A549 (cell line): ENCODE results near the gene LAPTM5. TPM values are rescaled to one million over a fixed set of nuclear protein-coding genes. Genes with fewer than 3 reads are reported as not detected.

ENCODE experiments used
- ATAC-seq, 2 experiments: fragments of 200-7000 bp in 1 of 2; fragments of >200 bp in 1 of 2; cut with Nextera tagmentation in 1 of 2; cut with Tn5 transposase in 1 of 2; 3 replicates each; pipeline versions ENCODE4 v1.8.0 to v1.9.1; 2018 to 2020; ENCODE audit warnings: mild to moderate bottlenecking in 1 of 2, moderate library complexity in 1 of 2
- CTCF ChIA-PET: fragments of 300-600 bp; sonication (Branson Sonifier 250); formaldehyde crosslinking; extraction: SDS; loops from one replicate; lab custom pipeline; 2021; ENCODE audit warnings: antibody characterized with exemption, inconsistent platforms; lab: Yijun Ruan, JAX
- POLR2A ChIA-PET: fragments of 350-600 bp; formaldehyde crosslinking; extraction: SDS; loops from one replicate; lab custom pipeline; 2021; ENCODE audit warnings: antibody characterized with exemption, inconsistent platforms; lab: Yijun Ruan, JAX
- DNase-seq, 2 experiments: peaks; one replicate each; pipeline versions ENCODE4 v3.0.0 to v3.0.0-alpha.2; 2011 to 2016; ENCODE audit warnings: low read depth in 1 of 2, low spot score in 1 of 2
- FAIRE-seq: peaks from 2 replicates; lab custom pipeline; 2011; peaks lifted over from hg19 to GRCh38; lab: Jason Lieb, UNC
- H3K27ac ChIP-seq, 2 experiments: fragments of >200 bp; sonication (Bioruptor Twin); formaldehyde crosslinking; 3 replicates each; pipeline ENCODE4 v1.5.1; 2016 to 2017
- H3K4me1 ChIP-seq: fragments of >200 bp; sonication (Bioruptor Twin); formaldehyde crosslinking; 3 replicates; pipeline ENCODE4 v1.6.1; 2016
- H3K4me2 ChIP-seq: fragments of >200 bp; sonication (Bioruptor Twin); formaldehyde crosslinking; 3 replicates; pipeline ENCODE4 v1.6.1; 2016
- H3K4me3 ChIP-seq: fragments of >200 bp; sonication (Bioruptor Twin); formaldehyde crosslinking; 3 replicates; pipeline ENCODE4 v1.5.1; 2016
- H3K9me3 ChIP-seq: fragments of >200 bp; sonication (Bioruptor Twin); formaldehyde crosslinking; 3 replicates; pipeline ENCODE4 v1.6.1; 2016
- BHLHE40 ChIP-seq: IDR thresholded peaks from 2 replicates; pipeline ENCODE4 v1.6.1; 2012; ENCODE audit warnings: low read depth, low read length, inconsistent platforms
- CBX8 ChIP-seq: fragments of 200-600 bp; sonication (generic); IDR thresholded peaks from 2 replicates; pipeline ENCODE4 v1.6.1; 2016
- FOSB ChIP-seq: fragments of 250-450 bp; sonication (Bioruptor Pico); IDR thresholded peaks from 2 replicates; pipeline ENCODE4 v1.5.0; 2020; ENCODE audit warnings: mild to moderate bottlenecking, moderate library complexity
- FOXS1 ChIP-seq: fragments of 250-450 bp; sonication (Bioruptor Pico); IDR thresholded peaks from 2 replicates; pipeline ENCODE4 v1.5.0; 2020; ENCODE audit warnings: mild to moderate bottlenecking, moderate library complexity
- HOXB13 ChIP-seq: fragments of 250-450 bp; sonication (Bioruptor Pico); IDR thresholded peaks from 2 replicates; pipeline ENCODE4 v1.5.0; 2020; ENCODE audit warnings: low read depth, mild to moderate bottlenecking, moderate library complexity
- JUNB ChIP-seq: fragments of >200 bp; sonication (Bioruptor Twin); formaldehyde crosslinking; IDR thresholded peaks from 2 replicates; pipeline ENCODE4 v1.6.1; 2016
- KDM5A ChIP-seq: fragments of 200-600 bp; sonication (generic); IDR thresholded peaks from 2 replicates; pipeline ENCODE4 v1.6.1; 2016; ENCODE audit warnings: antibody characterized with exemption, mild to moderate bottlenecking
- MAFK ChIP-seq: fragments of 450-650 bp; IDR thresholded peaks from 2 replicates; pipeline ENCODE4 v1.6.1; 2014; ENCODE audit not compliant: partially characterized antibody
- NPAS2 ChIP-seq: fragments of 250-450 bp; sonication (Bioruptor Pico); IDR thresholded peaks from 2 replicates; pipeline ENCODE4 v1.8.0; 2022; ENCODE audit warnings: mild to moderate bottlenecking, moderate library complexity, borderline replicate concordance
- POLR2AphosphoS2 ChIP-seq: conservative IDR thresholded peaks from 2 replicates; pipeline ENCODE4 v1.6.1; 2012; ENCODE audit warnings: low read length, improper control_type of control experiment, inconsistent platforms
- RARB ChIP-seq: fragments of 250-450 bp; sonication (Bioruptor Pico); IDR thresholded peaks from 2 replicates; pipeline ENCODE4 v1.8.0; 2021; ENCODE audit warnings: mild to moderate bottlenecking, moderate library complexity
- RCOR1 ChIP-seq: fragments of 150-350 bp; IDR thresholded peaks from 2 replicates; pipeline ENCODE4 v1.6.1; 2014; ENCODE audit warnings: antibody characterized with exemption, low read length, low read depth
- RFX5 ChIP-seq: fragments of 450-650 bp; IDR thresholded peaks from 2 replicates; pipeline ENCODE4 v1.7.1; 2014; ENCODE audit warnings: antibody characterized with exemption, mild to moderate bottlenecking, moderate library complexity
- RNF2 ChIP-seq: fragments of 200-600 bp; sonication (generic); IDR thresholded peaks from 2 replicates; pipeline ENCODE4 v1.6.1; 2016; ENCODE audit warnings: low read depth, mild to moderate bottlenecking, antibody characterized with exemption, moderate library complexity, borderline replicate concordance
- SREBF2 ChIP-seq: fragments of 450-650 bp; IDR thresholded peaks from 2 replicates; pipeline ENCODE4 v1.6.1; 2014; ENCODE audit warnings: mild to moderate bottlenecking, moderate library complexity
- TP53 ChIP-seq: fragments of 250-450 bp; sonication (Bioruptor Pico); IDR thresholded peaks from 2 replicates; pipeline ENCODE4 v1.5.0; 2021; ENCODE audit warnings: mild to moderate bottlenecking, moderate library complexity
- ZFP36 ChIP-seq: fragments of 450-650 bp; IDR thresholded peaks from 2 replicates; pipeline ENCODE4 v1.6.1; 2014; ENCODE audit warnings: borderline replicate concordance; ENCODE audit not compliant: partially characterized antibody
- ZNF302 ChIP-seq: fragments of 250-450 bp; sonication (Bioruptor Pico); IDR thresholded peaks from 2 replicates; pipeline ENCODE4 v1.9.0; 2021; ENCODE audit warnings: inconsistent platforms, mild to moderate bottlenecking, moderate library complexity
- ZSCAN20 ChIP-seq: fragments of 250-450 bp; sonication (Bioruptor Pico); IDR thresholded peaks from 2 replicates; pipeline ENCODE4 v1.8.0; 2022; ENCODE audit warnings: mild to moderate bottlenecking, moderate library complexity
- WGBS: methylation state at CpG from one replicate; pipeline ENCODE4 v1.1.6; 2017; ENCODE audit errors: missing lambda C conversion rate; 5-methylcytosine and 5-hydroxymethylcytosine counted together
- polyA plus RNA-seq, 4 experiments: library from polyadenylated mRNA; depleted of rRNA in 3 of 4; stranded (reverse); fragments of >200 nt; fragmentation: RNase III in 1 of 4; extraction: RNeasy Plus Mini Kit Qiagen cat#74134 plus additional on column Dnase treatment in 1 of 4; gene quantifications; 2 replicates in 3 of 4; 3 replicates in 1 of 4; pipeline ENCODE4 v1.2.3, GENCODE V29; 2011 to 2017
- TF ChIP-seq, protein P1 (sequence below): fragments of 150-350 bp; IDR thresholded peaks from 2 replicates; pipeline ENCODE4 v1.6.1; 2014; ENCODE audit warnings: low read depth, mild to moderate bottlenecking, low read length
- TF ChIP-seq, protein P2 (sequence below): fragments of >200 bp; sonication (Bioruptor Twin); formaldehyde crosslinking; IDR thresholded peaks from 3 replicates; pipeline ENCODE4 v1.6.1; 2016
- TF ChIP-seq, protein P3 (sequence below): fragments of 250-450 bp; sonication (Bioruptor Pico); IDR thresholded peaks from 2 replicates; pipeline ENCODE4 v1.5.0; 2021; ENCODE audit warnings: mild to moderate bottlenecking, moderate library complexity, borderline replicate concordance
- TF ChIP-seq, protein P4 (sequence below): fragments of >200 bp; sonication (Bioruptor Twin); formaldehyde crosslinking; IDR thresholded peaks from 3 replicates; pipeline ENCODE4 v1.5.1; 2016
- TF ChIP-seq, protein P5 (sequence below): fragments of 450-650 bp; IDR thresholded peaks from 2 replicates; pipeline ENCODE4 v1.6.1; 2014; ENCODE audit warnings: antibody characterized with exemption

The LAPTM5 gene
- polyA plus RNA-seq, 2 of the 4 experiments (the other 2 are of a cell fraction) = 0.06 to 0.22 TPM

DNA sequence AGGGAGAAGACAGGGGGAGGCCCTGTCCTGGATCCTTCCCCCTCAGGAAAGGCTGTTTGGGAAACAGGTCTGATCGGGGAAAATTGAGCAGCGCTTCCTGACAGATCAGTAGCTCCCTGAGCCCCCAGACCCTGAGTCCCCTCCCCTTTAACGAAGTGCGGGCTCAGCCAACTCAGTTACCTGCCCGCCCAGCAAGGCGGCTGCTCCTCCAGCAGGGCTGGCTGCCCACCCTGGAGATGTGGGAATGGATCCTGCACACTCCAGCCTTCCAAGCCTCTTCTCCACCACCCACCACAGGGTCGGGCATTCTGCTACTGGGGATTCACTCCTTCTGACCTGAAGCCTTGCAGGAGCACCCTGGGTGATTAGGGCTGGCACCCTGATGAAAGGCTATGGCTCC lies 27.6 kb upstream of the LAPTM5 start:
- no peak overlapping the region for H3K4me2 ChIP-seq
- no peak for FAIRE-seq
- POLR2A ChIA-PET = no interaction called here
- no peak for DNase-seq
- no peaks in the 10 kb centered on the region for H3K4me1 ChIP-seq
- CTCF ChIA-PET = interaction anchor here (1.2 to 36.8 kb wide), 4 partner anchors 10 to 127 kb away, joined by 3 to 743 read pairs (median 162); partner anchors contain the start of genes MATN1 and SDC3
- no peaks in the 10 kb centered on the region for H3K9me3 ChIP-seq
- no peak for ATAC-seq
- no peak overlapping the region for H3K27ac ChIP-seq
- no peak overlapping the region for H3K4me3 ChIP-seq
- TF ChIP-seq ZFP36 (no peak), RNF2 (no peak), TP53 (CRISPR knock-in tag) (no peak), KDM5A (no peak), RFX5 (no peak), POLR2AphosphoS2 (no peak), JUNB (no peak), NPAS2 (no peak), FOXS1 (no peak), HOXB13 (no peak), SREBF2 (no peak), CBX8 (no peak), FOSB (no peak), BHLHE40 (no peak), MAFK (no peak)
- TF ChIP-seq, protein P1, sequence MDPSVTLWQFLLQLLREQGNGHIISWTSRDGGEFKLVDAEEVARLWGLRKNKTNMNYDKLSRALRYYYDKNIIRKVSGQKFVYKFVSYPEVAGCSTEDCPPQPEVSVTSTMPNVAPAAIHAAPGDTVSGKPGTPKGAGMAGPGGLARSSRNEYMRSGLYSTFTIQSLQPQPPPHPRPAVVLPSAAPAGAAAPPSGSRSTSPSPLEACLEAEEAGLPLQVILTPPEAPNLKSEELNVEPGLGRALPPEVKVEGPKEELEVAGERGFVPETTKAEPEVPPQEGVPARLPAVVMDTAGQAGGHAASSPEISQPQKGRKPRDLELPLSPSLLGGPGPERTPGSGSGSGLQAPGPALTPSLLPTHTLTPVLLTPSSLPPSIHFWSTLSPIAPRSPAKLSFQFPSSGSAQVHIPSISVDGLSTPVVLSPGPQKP = no peak
- TF ChIP-seq, protein P2, sequence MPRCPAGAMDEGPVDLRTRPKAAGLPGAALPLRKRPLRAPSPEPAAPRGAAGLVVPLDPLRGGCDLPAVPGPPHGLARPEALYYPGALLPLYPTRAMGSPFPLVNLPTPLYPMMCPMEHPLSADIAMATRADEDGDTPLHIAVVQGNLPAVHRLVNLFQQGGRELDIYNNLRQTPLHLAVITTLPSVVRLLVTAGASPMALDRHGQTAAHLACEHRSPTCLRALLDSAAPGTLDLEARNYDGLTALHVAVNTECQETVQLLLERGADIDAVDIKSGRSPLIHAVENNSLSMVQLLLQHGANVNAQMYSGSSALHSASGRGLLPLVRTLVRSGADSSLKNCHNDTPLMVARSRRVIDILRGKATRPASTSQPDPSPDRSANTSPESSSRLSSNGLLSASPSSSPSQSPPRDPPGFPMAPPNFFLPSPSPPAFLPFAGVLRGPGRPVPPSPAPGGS = no peak
- TF ChIP-seq, protein P3, sequence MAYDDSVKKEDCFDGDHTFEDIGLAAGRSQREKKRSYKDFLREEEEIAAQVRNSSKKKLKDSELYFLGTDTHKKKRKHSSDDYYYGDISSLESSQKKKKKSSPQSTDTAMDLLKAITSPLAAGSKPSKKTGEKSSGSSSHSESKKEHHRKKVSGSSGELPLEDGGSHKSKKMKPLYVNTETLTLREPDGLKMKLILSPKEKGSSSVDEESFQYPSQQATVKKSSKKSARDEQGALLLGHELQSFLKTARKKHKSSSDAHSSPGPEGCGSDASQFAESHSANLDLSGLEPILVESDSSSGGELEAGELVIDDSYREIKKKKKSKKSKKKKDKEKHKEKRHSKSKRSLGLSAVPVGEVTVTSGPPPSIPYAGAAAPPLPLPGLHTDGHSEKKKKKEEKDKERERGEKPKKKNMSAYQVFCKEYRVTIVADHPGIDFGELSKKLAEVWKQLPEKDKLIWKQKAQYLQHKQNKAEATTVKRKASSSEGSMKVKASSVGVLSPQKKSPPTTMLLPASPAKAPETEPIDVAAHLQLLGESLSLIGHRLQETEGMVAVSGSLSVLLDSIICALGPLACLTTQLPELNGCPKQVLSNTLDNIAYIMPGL (CRISPR knock-in tag) = no peak
- TF ChIP-seq, protein P4, sequence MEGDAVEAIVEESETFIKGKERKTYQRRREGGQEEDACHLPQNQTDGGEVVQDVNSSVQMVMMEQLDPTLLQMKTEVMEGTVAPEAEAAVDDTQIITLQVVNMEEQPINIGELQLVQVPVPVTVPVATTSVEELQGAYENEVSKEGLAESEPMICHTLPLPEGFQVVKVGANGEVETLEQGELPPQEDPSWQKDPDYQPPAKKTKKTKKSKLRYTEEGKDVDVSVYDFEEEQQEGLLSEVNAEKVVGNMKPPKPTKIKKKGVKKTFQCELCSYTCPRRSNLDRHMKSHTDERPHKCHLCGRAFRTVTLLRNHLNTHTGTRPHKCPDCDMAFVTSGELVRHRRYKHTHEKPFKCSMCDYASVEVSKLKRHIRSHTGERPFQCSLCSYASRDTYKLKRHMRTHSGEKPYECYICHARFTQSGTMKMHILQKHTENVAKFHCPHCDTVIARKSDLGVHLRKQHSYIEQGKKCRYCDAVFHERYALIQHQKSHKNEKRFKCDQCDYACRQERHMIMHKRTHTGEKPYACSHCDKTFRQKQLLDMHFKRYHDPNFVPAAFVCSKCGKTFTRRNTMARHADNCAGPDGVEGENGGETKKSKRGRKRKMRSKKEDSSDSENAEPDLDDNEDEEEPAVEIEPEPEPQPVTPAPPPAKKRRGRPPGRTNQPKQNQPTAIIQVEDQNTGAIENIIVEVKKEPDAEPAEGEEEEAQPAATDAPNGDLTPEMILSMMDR = no peak
- 75% methylated on average over 4 of the region's 7 CpGs for WGBS

DNA sequence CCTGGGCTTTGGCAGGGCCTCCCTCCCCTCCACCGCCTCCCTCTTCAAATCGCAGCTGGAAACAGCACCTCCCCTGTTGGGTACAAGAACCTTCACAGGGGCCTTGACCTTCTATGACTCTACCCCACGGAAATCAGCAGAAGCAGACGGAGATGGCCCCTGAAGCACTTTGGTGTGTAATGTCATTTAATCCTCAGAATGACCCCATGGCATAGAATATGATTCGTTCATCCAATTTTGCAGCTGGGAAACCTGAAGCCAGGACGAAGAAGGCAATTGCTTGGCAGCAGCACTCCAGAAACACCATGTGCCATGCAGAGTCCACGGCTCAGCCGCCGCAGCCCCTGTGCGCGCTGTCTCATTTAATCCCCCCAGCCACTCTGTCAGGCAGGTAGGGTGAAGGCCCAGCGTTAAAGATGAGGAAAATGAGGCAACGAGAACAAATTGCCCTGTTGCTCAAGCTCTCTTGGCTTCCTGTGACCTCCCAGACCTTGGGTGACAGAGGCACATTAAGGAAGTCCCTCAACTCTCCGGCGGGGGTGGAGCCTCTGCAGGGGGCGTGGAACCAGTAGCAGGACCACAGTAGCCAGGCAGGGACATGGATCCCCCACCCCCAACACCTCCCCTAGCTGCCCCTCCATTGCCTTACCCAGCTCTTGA lies 25.8 kb upstream of the LAPTM5 start:
- TF ChIP-seq ZNF302 (CRISPR knock-in tag) = no peak
- no peak for TF ChIP-seq FOXS1
- no peak for TF ChIP-seq RARB (CRISPR knock-in tag)
- no peak for TF ChIP-seq ZSCAN20 (CRISPR knock-in tag)
- TF ChIP-seq, protein P5, sequence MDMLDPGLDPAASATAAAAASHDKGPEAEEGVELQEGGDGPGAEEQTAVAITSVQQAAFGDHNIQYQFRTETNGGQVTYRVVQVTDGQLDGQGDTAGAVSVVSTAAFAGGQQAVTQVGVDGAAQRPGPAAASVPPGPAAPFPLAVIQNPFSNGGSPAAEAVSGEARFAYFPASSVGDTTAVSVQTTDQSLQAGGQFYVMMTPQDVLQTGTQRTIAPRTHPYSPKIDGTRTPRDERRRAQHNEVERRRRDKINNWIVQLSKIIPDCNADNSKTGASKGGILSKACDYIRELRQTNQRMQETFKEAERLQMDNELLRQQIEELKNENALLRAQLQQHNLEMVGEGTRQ = no peak
- no peak for TF ChIP-seq RCOR1
- TF ChIP-seq, all 56 proteins: peak for 0
- DNase-seq (no peak), FAIRE-seq (no peak), ATAC-seq (no peak)
- H3K4me1 ChIP-seq = no peaks in the 10 kb centered on the region
- no peak overlapping the region for H3K27ac ChIP-seq
- H3K4me3 ChIP-seq = no peak overlapping the region
- ChIA-PET POLR2A (interaction anchor here (1.4 kb wide), 1 partner anchor 65 kb away, joined by 4 read pairs; no protein-coding TSS in a partner anchor), CTCF (interaction anchor here (0.6 to 36.8 kb wide), 22 partner anchors 9 to 149 kb away, joined by 3 to 743 read pairs (median 6); partner anchors contain the start of genes MATN1 and SDC3)
- 61% methylated on average over 12 of the region's 16 CpGs for WGBS
- H3K4me2 ChIP-seq = no peak overlapping the region
- no peaks in the 10 kb centered on the region for H3K9me3 ChIP-seq
